HG02571 (cell line): Measurements from ENCODE around the gene FGFRL1.
"Not testable (repeated sequence)": the region's sequence is repeated elsewhere in the genome, so short reads cannot be mapped to it uniquely, and the experiment has no call there.

ENCODE experiments used
- ATAC-seq: cut with Tn5 transposase; IDR thresholded peaks from one replicate; pipeline ENCODE4 v1.9.1; 2021; ENCODE audit warnings: mild to moderate bottlenecking, moderate library complexity; ENCODE audit not compliant: unreplicated experiment

FGFRL1 gene

DNA sequence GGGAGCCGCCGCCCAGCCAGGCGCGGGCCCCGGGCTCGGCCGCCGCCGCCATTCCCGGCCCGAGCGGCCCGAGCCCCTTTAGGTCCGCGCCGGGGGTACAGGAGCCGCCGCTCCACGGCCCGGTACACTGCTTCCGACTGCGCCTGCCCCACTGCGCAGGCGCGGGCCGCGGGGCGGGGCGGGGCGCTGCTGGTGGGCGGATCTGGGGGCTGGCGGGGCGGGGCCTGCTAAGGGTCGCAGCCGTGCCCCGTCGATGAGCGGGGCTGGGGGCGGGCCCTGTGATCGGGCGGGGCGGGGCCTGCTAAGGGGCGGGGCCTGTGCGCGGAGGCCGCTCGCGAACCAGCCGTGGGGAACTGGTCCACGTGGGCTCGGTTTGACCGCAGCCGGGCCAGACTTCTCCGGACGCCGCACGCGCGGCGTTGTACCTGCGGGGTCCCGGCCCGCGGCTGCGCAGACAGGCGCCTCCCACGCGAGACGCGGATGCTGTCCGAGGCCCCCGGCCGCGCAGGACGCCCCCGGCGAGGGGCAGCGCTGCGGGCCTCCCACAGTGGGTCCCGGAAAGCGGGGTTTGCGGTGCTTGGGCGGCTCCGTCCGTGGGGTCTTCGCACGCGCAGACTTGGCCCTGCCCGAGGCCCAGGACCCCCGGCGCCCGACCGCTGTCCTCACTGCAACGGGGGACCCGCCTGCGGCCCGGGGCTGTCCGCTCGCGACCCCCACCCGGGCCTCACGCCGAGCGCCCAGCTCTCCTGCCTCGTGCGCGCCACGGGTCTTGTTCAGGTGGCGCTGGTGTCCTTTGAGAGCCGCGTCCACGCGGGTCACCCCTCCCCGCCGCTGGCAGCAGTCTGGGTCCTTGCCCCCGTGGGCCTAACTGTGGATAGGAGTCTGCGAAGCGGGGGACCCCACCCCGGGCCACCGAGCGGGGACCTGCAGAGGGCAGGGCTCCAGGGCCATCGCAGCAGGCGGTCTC is 37.7 kb upstream of the FGFRL1 start, which contains the start of gene DGKQ:
DGKQ (minus strand) TSS at position 139 of the 967 bp plus-strand sequence; CDS start at position 52, 87 bp downstream.
- peak; percentile 50 for ATAC-seq

DNA sequence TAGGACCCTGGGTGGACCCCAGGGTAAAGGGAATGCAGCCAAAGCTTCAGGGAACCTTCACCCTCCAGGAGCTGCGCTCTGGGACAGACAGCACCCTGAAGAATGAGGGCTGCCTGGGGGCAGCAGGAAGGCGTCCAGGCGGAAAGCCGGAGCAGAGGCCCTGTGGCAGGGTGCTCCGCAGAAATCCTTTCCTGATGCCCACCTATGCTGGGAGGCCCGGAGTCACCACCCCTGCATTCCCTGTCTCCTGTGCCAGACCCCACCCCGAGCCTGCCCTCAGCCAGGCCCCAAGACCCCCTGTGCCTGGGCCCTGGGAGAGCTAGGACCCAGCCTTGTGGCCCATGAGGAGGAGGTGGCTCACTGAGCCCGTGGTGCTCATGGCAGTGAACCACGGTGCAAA is 36.8 kb upstream of the FGFRL1 start:
- ATAC-seq, result no peak

DNA sequence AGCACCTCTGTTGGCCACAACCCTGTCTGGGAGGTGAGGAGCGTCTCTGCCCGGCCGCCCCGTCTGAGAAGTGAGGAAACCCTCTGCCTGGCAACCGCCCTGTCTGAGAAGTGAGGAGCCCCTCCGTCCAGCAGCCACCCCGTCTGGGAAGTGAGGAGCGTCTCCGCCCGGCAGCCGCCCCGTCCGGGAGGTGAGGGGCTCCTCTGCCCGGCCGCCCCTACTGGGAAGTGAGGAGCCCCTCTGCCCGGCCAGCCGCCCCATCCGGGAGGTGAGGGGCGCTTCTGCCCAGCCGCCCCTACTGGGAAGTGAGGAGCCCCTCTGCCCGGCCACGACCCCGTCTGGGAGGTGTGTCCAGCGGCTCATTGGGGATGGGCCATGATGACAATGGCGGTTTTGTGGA is 35.4 kb upstream of the FGFRL1 start:
- not testable (repeated sequence) for ATAC-seq

DNA sequence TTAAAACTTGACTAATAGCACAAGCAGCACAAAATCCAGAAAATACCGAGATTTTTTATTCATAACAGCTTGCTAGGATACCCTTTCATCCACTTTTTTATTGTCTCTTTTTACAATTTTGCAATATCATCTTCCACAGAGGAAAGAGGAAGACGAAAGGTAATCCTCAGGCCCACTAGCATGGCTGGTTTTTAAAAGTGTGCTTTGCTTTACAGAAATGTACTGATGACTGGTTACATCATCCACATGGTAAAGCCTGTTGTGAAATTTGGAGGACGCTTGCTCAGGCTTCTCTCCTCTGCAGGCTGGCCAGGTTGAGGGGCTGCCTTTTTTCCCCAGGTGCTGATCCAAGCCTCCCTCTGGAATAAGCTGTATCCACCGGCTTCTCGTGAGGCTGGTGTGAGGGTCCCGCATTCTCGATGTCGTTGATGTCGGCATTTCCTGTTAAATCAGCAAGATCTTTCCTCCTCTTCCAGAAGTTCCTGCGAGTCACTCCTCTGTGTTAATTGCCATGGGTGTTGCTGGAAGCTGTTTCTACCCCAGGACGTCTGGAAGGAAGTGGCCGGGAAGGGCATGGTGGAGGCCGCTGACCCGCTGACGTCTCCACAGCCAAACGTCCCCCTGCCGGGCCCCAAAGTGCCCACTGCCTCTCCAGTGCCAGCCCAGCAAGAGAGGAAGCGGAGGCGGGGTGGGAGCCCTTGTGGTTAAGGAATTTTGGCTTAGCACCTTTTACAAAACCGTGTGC is 32.3 kb upstream of the FGFRL1 start:
- ATAC-seq, result no peak

DNA sequence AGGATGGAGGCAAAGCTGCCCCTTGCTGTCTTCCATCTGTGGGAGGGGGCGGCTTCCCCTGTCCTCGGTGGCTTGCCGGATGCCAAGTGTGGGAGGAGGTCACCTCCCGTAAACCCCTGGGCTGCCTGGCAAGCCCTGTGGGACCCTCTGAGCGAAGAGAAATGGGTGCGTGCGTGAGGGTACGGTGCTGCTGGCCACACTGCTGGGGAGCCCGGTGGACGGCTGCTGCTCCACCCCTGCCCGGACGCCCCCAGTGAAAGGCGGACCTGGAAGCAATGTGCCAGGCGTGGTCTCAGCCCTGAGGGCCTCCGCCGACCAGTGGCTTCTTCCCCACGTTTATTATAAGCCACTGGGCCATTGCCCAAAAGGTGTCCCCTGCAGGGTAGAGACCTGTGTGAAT is 29.1 kb upstream of the FGFRL1 start:
- ATAC-seq, result no peak

DNA sequence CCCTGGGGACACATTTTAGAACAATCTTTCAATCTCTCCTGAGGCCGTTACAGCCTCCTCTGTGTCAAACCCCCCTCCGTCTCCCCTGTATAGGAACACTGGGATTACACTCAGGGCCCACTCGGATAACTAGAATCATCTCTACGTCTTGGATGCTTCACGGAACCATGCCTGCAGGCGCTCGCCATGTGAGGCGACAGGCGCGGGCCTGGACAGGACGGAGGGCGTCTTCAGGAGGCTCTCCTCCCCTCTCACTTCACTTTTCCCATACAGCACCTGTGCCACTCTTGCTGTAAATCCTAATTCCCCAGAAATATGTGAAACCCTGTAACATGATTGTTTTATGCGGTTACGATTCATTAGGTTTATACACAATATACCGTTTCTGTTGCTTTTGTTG is 28.6 kb upstream of the FGFRL1 start:
- no peak for ATAC-seq

DNA sequence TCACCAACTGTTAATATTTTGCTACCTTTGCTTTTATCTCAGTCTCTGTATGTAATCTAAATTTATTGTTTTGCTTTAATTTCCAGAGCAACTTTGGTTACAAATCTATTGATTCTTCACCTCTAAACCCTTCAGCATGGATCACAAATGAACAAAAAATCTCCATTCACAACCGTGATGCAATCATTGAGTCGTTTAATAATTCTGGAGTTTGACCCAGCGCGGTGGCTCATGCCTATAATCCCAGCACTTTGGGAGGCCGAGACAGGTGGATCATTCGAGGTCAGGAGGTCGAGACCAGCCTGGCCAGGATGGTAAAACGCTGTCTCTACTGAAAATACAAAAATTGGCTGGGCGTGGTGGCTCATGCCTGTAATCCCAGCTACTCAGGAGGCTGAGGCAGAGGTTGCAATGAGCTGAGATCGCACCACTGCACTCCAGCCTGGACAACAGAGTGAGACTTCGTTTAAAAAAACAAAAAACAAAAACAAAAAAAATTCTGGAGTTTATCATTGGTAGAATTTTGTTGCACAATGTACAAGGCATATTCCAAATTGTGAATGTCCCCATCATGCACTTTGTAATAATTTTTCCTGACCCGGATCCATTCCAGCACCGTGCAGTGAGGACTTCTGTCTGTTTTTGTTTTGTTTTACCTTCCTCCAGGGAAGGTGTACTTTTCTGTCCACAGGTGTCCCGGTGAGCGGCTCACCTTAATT is 26.9 kb upstream of the FGFRL1 start:
- ATAC-seq, result no peak

DNA sequence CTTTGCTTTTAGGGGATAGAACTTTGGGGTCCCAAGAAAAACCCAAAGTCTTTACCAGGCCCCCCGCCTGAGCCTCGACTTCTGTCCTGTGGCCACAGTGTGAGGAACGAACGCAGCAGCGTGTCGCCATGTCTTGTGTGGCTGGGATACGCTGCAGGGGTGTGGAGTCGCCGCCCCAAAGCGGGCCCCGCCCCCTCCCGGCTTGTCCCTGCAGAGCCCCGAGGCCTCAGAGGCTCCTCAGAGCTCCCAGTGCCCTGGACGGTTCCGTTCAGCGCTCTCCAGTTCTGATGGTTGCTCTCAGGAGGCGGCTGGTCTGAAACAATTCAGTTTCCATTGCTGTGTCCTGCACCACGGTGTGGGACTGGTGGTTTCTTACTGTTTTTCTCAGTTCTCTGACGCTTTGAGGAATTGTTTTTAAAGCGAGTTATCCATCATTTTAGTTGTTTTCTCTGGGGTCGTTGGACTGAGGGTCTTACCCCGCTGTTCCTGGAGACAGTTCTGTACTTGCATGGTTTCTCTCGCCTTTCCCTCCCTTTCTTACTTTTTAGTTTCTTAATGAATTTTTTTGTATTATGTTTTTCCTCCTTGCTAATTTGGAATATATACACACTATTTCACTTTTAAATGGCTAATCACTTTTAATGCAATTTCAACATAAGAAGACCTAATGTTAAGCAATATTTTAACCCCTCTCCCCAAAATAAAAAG is 26.1 kb upstream of the FGFRL1 start:
- no peak for ATAC-seq

DNA sequence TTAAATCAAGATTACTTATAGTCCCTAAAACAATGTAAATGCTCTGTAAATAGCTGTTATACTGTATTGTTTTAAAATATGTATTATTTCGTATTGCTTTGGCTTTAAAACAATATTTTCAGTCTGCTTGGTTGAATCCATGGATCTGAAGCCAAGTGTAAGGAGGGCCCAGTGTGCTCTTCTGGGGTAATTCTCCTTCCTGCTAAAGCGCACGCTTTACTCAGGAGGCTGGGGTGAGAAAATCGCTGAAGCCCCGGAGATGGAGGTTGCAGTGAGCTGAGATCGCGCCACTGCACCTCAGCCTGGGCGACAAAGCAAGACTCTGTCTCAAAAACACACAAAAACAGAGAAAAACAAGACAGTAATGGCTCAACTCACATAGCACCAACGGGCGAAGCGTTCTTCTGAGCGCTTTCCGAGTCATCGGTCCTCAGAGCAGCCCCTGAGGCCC is 25.0 kb upstream of the FGFRL1 start:
- peak; percentile 18 for ATAC-seq

DNA sequence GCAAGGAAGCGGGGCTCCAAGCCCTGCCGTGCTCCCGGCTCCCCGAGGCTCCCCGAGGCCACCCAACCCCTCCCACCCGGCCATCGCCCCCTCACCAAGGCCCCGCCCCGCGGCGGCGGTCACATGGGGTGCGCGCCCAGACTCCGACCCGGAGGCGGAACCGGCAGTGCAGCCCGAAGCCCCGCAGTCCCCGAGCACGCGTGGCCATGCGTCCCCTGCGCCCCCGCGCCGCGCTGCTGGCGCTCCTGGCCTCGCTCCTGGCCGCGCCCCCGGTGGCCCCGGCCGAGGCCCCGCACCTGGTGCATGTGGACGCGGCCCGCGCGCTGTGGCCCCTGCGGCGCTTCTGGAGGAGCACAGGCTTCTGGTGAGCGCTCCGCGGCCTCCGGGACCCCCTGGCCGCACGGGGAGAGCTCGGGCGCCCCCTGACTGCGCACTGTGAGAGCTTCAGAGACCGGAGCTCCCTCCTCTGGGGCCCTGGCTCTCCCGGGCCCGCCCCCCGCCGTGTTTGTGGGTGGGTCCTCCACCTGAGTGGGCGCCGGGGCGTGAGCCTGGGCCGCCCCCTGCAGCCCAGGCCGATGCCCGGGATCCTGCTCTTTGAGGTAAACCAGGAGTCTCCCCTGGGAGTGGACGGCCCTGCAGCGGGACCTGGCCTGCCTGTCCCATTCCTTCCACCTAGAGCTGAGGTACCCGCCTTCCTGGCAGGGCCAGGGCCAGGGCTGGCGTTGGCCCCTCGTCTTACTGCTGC is 24.4 kb upstream of the FGFRL1 start, which contains the start of gene IDUA:
IDUA (plus strand) TSS at position 166 of the 745 bp plus-strand sequence; CDS start at position 207, 41 bp downstream.
- ATAC-seq, result peak; percentile 63

DNA sequence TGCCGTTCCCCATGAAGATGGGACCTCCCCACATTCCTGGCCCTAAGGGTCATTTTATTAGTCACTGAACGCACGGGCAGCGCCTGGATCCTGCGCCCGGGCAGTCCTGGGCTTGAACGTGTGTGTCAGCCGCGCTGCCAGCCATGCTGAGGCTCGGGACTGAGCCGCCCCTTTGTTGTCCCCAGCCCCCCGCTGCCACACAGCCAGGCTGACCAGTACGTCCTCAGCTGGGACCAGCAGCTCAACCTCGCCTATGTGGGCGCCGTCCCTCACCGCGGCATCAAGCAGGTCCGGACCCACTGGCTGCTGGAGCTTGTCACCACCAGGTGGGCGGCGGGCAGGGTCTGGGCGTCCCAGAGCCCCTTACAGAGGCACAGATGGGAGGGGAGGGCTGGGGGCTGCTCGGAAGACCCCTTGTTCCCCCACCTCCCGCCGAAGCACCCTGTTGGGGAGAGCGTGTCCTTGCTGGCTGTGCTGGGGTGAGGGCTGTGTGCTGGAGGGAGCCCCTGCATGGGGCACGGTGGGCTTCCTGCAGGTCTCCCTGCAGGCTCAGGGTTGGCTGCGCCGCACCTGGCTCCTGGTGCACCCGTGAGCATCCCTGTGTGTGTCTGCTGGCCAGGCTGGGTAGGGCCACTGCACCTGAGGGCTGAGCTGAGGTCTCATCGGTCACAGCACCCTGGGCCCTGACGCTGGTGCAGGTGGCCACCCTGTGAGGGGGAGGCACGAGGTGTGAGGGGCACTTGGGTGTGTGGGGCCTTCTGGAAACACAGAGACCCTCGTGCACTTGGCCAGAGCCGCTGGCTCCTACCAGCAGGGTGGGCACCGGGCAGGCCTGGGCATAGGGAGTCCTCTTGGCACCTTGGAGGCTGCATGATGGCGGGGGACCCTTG is 23.6 kb upstream of the FGFRL1 start:
- ATAC-seq, result no peak

DNA sequence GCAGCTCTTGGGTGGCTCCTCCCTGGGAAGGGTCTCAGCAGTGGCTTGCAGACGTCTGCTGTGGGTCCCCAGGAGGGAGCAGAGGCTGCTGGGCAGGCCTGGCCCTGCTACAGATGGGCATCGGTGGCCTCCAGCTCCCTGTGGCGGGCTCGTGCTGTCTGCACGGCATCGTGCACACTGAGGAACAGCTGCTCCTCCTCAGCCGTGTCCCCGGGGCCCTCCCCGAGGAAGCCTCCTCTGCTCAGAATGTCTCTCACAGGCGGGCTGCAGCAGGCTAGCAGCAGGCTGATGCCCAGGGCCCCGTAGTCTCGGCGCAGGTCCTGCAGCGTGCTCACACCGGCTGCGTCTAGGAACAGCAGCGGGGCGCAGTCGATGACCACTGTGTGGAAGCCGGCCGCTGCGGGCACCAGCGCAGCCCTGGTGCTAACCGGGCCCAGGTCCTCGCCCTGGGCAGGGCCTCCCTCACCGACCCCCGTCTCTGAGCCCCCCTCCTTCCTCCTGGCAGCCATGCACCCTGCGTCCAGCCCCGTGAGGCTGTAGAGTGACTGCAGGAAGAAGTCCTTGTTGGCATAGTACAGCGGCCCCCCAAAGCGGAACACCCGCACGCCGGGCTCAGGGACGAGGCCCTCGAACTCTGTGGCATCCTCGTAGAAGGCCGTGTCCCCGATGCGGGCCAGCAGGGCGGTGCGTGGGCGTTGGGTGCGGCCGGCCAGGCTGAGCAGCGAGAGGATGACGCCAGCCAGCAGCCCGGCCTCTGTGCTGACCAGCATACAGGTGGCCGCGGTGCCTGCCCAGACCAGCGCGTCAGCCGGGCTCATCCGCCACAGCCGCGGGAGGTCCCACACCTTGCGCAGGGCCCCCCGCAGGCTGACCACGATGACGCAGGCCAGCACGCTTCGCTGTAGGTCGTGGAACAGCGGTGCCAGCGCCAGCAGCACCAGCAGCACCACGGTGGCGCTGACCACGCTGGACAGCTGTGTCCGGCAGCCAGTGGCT is 22.4 kb upstream of the FGFRL1 start:
- ATAC-seq, result no peak

DNA sequence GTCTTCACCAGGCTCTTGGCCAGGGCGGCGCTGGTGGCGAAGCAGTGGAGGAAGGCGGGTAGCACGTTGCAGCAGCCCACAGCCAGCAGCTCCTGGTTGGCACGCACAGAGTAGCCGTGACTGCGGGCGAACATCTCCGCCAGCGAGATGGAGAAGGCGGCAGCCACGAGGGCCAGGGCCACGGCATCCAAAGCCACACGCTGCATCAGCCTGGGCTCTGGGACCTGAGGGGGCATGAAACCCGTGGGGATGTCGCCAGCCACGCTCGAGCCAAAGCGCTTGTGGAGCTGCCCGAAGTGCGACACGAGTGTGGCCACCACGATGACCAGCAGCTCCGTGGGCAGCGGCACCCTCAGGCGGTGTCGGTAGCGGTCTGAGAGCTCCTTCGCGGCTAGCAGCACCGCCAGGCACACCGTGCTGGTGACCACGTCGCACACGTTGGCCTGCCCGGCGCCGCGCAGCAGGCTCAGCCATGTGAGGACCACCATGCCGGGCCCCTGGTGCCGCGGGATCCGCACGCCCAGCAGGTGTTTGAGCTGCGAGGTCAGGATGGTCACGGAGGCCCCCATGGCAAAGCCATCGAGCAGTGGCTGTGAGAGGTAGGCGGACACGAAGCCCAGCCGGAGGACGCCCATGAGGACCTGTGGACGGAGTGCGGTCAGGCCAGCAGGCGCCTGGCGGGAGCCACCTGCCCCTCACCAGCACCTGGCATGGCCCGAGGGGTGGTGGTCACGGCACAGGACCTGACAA is 21.5 kb upstream of the FGFRL1 start:
- no peak for ATAC-seq

DNA sequence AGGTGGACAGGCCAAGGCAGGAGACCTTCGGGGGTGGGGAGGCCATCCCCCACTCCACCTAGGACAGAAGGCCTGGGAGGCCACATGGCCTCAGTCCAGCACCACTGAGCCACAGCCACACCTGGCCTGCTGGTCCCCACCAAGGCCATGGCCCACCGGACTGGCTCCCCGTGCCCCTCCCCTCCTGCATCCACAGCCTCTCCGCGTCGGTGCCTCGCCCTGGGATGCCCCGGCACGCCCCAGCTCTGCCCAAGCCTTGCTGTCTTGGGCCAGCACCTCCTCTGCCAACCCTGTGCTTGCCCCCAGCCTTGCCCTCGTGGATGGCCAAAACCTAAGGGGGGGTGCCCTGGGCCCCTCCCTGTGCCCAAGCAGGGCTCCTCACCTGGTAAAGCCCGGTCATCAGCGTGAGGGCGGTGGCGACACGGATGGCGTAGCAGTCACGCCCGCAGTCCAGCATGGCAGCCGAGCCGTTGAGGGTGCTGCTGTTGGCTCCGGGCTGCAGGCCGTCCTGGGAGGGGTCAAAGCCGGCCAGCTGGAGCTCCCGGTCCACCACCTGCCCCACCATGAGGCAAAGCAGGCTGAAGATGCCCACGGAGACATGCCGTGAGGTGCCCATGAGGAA is 20.6 kb upstream of the FGFRL1 start:
- no peak for ATAC-seq

DNA sequence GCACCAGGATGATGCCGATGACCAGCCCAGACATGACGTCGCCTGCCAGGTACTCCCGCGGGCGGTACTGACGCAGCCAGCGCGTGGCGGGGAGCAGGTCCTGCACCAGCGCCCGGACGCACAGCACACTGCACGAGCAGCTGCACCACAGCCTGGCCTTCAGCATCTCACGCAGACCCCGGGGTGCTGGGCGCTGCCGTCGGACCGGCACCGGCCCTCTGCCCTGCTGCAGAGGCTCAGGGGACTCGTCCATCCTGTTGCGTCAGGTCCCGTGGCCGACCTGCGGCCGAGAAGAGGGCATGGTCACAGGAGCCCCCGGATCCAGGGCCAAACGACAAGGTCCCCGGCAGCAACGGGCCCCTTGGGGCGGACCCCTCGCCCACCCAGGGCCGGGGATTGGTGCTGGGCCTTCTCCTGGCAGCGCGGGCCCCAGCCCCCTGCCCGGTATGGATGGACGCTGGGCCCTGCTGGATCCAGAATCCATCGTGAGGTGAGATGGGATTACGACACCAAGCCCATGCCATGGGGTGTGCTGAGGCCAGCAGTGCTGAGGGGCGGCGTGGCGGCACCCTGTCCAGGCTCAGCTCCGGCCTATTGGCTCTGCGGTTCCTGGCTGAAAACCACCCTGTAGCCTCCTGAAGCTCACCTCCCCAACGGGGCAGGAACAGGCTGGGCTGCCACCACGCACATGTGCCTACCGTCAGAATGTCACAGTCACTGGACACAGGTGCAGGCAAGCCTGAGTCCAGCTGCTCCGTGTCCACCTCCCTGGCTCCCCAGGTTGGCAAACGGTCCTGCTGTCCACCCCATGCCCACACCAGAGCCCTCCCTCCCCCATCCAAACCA is 19.8 kb upstream of the FGFRL1 start:
- ATAC-seq, result no peak
